Fibroblast of skin of right biceps (primary cell): Measurements from ENCODE around the gene ZNF93.
"Not testable (repeated sequence)": the region's sequence is repeated elsewhere in the genome, so short reads cannot be mapped to it uniquely, and the experiment has no call there.

Experiments used
- DNase-seq: peaks from one replicate; pipeline ENCODE4 v3.0.0-alpha.2; 2013

ZNF93 gene

GRCh38 chr19:19938449-19938848 lies 37.7 kb downstream of the ZNF93 start:
- DNase-seq, result no peak

DNA sequence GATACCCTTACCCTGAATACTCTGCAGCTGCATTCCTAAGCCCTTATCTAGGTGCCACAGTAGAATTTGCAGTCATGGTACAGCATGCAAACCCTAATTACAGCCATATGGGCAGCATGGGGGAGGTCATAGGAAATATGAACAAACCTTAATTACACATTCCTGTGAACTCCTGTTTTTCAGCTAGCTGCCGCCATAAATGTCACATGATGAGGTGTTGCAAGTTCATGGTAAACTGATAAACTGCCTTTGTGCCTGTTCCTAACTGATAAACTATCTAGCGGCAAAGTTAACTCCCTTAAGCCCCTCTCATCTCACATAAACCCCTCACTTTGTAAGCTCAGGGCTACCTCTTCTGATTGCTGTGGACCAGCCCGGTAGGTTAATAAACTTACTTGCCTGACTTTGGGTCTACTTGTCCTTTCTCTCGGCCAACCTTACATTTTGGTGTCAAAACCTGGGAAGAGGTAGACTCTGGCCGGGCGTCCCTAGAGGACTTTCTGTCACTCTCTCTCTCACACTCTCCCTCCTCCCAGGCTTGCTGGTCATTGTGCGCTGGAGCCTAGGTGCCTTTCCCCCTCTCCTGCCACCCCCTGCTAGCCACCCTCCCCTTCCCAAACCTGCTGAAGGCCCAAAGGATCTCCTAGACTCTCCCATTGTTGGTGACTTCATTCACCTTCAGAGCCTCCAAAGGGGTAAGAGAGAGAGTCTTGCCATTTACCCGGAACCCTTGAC lies 43.3 kb downstream of the ZNF93 start:
- DNase-seq, result no peak

GRCh38 chr19:19944583-19944880 lies 43.8 kb downstream of the ZNF93 start:
- DNase-seq, result no peak

- DNase-seq, result no peak
These were observed 45.5 kb downstream of the ZNF93 start for GRCh38 chr19:19946226-19946625.

GRCh38 chr19:19948800-19949199 lies 48.1 kb downstream of the ZNF93 start:
- no peak for DNase-seq

DNA sequence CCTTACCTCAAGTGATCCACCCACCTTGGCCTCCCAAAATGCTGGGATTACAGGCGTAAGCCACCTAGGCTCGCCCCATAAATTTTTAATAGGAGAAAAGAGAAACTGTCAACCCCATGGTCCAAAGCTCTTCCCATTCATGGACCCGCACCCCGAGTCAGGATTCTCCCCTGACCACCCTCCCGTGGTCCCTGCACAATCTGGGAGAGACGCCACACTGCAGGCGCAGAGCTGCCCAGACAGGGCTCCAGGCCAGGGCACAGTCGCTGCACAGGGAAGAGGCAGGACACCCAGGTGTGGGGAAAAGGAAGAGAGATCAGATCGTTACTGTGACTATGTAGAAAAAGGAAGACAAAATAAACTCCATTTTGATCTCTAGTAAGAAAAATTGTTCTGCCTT lies 54.5 kb downstream of the ZNF93 start:
- no peak for DNase-seq

GRCh38 chr19:19956434-19957075 lies 55.8 kb downstream of the ZNF93 start:
- no peak for DNase-seq

DNA sequence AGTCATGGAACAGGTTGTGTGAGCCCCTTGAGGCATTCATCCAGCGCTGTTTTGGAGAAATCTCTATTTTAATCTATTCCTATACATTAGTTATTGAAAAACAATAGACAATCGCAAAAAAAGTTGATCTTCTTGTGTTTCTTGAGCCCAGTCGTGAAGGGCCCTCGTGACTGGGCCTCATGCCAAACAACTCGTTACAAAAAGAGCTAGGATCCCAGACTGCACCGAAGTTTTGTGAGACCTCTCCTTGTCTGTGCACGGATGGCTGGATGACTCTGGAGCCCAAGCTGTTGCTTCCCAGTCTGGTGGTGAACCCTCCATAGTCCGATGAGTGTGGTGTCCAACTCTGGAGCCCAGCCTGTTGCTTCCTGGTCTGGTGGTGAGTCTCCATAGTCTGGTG lies 57.0 kb downstream of the ZNF93 start:
- not testable (repeated sequence) for DNase-seq

DNA sequence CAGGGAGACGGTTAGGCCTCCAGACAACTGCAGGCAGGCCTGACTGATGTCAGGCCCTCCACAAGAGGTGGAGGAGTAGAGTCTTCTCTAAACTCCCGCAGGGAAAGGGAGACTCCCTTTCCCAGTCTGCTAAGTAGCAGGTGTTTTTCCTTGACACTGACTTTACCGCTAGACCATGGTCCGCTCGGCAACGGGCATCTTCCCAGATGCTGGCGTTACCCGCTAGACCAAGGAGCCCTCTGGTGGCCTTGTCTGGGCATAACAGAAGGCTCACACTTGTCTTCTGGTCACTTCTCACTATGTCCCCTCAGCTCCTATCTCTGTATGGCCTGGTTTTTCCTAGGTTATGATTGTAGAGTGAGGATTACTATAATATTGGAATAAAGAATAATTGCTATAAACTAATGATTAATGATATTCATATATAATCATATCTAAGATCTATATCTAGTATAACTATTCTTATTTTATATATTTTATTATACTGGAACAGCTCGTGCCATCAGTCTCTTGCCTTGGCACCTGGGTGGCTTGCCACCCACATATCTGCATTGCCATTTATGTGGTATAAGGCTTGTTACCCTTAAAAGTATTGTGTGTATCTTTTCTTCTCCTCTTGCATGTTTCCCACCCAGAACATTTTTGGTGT lies 58.5 kb downstream of the ZNF93 start:
- DNase-seq, result peak; percentile 26

- DNase-seq, result no peak
These were observed 63.7 kb downstream of the ZNF93 start for GRCh38 chr19:19964416-19964815.

DNA sequence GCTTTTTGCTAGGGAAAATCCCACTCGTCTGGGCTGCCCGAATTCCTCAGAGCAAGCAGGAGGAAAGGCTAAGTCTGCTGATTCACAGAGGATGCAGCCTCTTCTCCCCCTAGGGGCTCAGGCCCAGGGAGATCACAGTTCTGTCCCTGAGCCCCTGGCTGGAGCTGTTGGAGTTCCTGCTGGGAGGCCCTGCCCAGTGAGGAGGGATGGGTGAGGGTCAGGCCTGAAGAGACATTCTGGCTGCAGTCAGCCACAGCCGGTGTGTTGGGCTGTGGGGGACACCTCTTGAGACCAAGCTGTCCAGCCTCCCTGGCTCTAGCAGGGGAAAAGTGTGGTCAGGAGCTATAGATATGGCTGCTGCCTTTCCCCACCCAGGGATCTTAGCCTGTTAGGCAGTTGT lies 65.4 kb downstream of the ZNF93 start:
- not testable (repeated sequence) for DNase-seq

- no peak for DNase-seq
These were observed 66.1 kb downstream of the ZNF93 start for GRCh38 chr19:19966862-19967261.
